Measurements from ENCODE around the gene CAMK1D. TPM values are rescaled to one million over a fixed set of nuclear protein-coding genes. Genes with fewer than 3 reads are reported as not detected.

Gene CAMK1D
- total RNA-seq, 4 donors from 2014 or later: 29.7 to 36.7 (median 33.3) TPM

- DNase-seq (ENCODE audit: low spot score in 2 of 2): peak in 1 of 2 donors; percentile 75
- whole genome bisulfite sequencing, 2 donors: 23 to 36% methylated on average over 7 of the region's 7 CpGs
- intact Hi-C loops (cut with DNase I; ENCODE audit: low total_unique reads): no loop called here
These were observed 230.9 kb downstream of the CAMK1D start for GRCh38 chr10:12579954-12580858.

GRCh38 chr10:12583891-12584595, 234.7 kb downstream of the CAMK1D start:
- no peak overlapping the region for H3K4me3 ChIP-seq (ENCODE audit: low read depth, poor library complexity, severe bottlenecking)
- TF ChIP-seq, protein P1, sequence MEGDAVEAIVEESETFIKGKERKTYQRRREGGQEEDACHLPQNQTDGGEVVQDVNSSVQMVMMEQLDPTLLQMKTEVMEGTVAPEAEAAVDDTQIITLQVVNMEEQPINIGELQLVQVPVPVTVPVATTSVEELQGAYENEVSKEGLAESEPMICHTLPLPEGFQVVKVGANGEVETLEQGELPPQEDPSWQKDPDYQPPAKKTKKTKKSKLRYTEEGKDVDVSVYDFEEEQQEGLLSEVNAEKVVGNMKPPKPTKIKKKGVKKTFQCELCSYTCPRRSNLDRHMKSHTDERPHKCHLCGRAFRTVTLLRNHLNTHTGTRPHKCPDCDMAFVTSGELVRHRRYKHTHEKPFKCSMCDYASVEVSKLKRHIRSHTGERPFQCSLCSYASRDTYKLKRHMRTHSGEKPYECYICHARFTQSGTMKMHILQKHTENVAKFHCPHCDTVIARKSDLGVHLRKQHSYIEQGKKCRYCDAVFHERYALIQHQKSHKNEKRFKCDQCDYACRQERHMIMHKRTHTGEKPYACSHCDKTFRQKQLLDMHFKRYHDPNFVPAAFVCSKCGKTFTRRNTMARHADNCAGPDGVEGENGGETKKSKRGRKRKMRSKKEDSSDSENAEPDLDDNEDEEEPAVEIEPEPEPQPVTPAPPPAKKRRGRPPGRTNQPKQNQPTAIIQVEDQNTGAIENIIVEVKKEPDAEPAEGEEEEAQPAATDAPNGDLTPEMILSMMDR (IDR thresholded peaks at IDR 0.05): no peak
- TF ChIP-seq POLR2A (IDR thresholded peaks at IDR 0.05): no peak
- intact Hi-C loops (cut with DNase I; ENCODE audit: low total_unique reads): no loop called here
- no peak for DNase-seq (ENCODE audit: low spot score in 2 of 2)
- 92 to 95% methylated on average over 5 of the region's 5 CpGs for WGBS, 2 donors

More at GRCh38 chr10:12579954-12580858, 230.9 kb downstream of the CAMK1D start:
- TF ChIP-seq, protein P1 (IDR thresholded peaks at IDR 0.05): no peak
- no peak for TF ChIP-seq POLR2A (IDR thresholded peaks at IDR 0.05)
- no peak overlapping the region for H3K4me3 ChIP-seq (ENCODE audit: low read depth, poor library complexity, severe bottlenecking)

DNA sequence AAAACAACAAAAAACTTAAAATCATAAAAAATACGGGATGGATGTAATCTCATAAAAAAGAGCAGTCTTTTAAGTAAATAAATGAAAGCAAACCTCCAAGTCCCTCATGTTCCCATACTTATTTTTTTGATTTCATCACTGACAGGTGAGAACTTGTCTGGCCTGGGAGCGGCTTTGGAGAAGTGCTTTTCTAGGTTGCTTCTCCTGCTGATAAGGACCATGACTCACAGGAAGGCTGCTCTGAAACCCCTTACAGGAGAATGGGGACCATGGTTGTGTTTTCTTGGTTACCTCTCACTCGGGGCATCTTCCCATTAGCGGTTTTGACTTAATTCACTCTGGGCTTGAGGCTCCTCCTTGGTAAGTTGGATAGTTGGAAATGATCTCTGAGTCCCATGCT, 237.4 kb downstream of the CAMK1D start:
- intact Hi-C loops (cut with DNase I; ENCODE audit: low total_unique reads): no loop called here
- no peak for TF ChIP-seq POLR2A (IDR thresholded peaks at IDR 0.05)
- WGBS, 2 donors: 57 to 71% methylated on average over 4 of the region's 4 CpGs
- H3K4me3 ChIP-seq (ENCODE audit: low read depth, poor library complexity, severe bottlenecking): no peak overlapping the region
- peak in 1 of 2 donors; percentile 43 for DNase-seq (ENCODE audit: low spot score in 2 of 2)

- DNase-seq (ENCODE audit: low spot score in 2 of 2): peak in 1 of 2 donors; percentile 45
- TF ChIP-seq POLR2A (IDR thresholded peaks at IDR 0.05): no peak
- TF ChIP-seq, protein P1 (IDR thresholded peaks at IDR 0.05): no peak
- WGBS, 2 donors: 45 to 49% methylated on average over 4 of the region's 4 CpGs
- intact Hi-C loops (cut with DNase I; ENCODE audit: low total_unique reads): no loop called here
- H3K4me3 ChIP-seq (ENCODE audit: low read depth, poor library complexity, severe bottlenecking): no peak overlapping the region
These were observed 238.1 kb downstream of the CAMK1D start for GRCh38 chr10:12587451-12587888.

- intact Hi-C loops (cut with DNase I; ENCODE audit: low total_unique reads): no loop called here
- no peak overlapping the region for H3K4me3 ChIP-seq (ENCODE audit: low read depth, poor library complexity, severe bottlenecking)
- TF ChIP-seq, protein P1 (IDR thresholded peaks at IDR 0.05): no peak
- no peak for TF ChIP-seq POLR2A (IDR thresholded peaks at IDR 0.05)
- 21 to 28% methylated on average over 12 of the region's 12 CpGs for WGBS, 2 donors
- DNase-seq (ENCODE audit: low spot score in 2 of 2): peak in 1 of 2 donors; percentile 86
These were observed 238.9 kb downstream of the CAMK1D start for GRCh38 chr10:12588091-12588860.
